ENCODE data around the gene SYDE1.

The SYDE1 gene

DNA sequence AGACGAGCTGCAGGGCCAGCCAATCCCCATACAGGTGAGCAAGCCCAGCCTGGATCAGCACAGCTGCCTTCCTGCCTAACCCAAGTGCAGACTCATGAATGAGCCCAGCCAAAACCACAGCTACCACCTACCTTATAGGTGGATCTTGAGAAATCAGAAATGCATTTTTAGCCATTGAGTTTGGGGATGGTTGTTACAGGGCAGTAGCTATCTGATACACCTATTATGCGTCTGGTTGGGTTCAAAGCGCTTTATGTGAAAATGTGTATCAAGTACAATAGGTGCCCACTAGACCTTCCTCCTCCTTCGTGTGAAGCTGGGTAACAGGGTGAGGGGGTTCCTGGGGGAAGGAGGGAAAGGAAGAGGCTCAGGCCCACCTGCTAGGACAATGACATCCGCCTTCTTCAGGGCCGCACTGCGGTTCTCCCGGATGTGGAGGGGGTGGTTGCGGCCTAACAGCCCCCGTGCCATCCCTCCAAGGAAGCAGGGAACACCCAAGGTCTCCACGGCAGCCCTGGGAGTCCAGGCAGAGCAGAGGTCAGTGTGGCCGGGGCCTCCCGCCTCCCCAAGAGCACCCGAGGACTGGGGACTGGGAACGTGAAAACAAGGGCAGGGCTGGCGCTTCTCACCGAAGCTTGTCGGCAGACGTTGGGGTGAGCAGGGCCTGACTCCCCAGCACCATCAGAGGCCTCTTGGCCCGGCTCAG is 11.7 kb downstream of the SYDE1 start:
- ChIA-PET CTCF (interaction anchor here (2.1 kb wide), 1 partner anchor 17 kb away, joined by 9 read pairs; no protein-coding TSS in a partner anchor), POLR2A (interaction anchor here (0.6 kb wide), 1 partner anchor 107 kb away, joined by 7 read pairs; no protein-coding TSS in a partner anchor)
- no peak for DNase-seq (ENCODE audit: extremely low spot score)
- no peak for TF ChIP-seq CTCF (IDR thresholded peaks at IDR 0.05; ENCODE audit: control extremely low read depth, extremely low read depth, low read depth, missing control alignments)

- no peak for TF ChIP-seq CTCF (IDR thresholded peaks at IDR 0.05; ENCODE audit: control extremely low read depth, extremely low read depth, low read depth, missing control alignments)
- ChIA-PET POLR2A (no interaction called here), CTCF (interaction anchor here (1.6 to 2.1 kb wide), 2 partner anchors 19 to 22 kb away, joined by 3 to 9 read pairs; no protein-coding TSS in a partner anchor)
- no peak for DNase-seq (ENCODE audit: extremely low spot score)
Measured at GRCh38 chr19:15120135-15121026, 13.2 kb downstream of the SYDE1 start.

DNA sequence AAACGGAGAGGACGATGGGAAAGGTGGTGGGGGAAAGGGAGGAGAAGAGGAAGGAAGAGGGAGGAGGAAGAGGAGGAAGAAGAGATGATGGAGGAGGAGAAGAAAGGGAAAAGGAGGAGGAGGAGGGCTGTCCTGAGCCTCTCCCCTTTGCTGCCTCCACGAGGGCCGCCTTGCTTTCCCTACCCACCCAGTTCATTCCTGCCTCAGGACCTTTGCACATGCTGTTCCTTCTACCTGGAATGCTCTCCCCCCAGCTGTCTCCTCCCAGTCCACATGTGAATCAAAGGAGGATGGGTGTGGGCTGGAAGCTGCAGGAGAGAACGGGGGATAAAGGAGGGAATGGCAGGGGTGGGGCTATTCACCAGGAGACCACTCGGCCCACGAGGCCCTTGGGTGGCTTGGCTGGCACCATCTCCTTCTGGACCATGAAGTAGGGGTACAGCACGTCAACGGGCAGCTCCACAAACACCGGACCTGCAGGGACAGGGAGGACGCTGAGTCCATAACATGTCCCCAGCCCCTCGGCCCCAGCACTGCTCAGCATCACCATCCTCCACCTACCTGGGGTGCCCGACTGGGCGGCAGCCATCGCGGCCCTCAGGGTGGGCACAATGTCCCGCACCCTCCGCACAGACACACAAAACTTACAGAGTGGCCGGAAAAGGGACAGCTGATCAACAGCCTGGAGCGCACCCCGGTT is 15.3 kb downstream of the SYDE1 start:
- no peak for TF ChIP-seq CTCF (IDR thresholded peaks at IDR 0.05; ENCODE audit: control extremely low read depth, extremely low read depth, low read depth, missing control alignments)
- ChIA-PET CTCF (interaction anchor here (1.5 to 2.0 kb wide), 2 partner anchors 22 to 27 kb away, joined by 4 to 8 read pairs; no protein-coding TSS in a partner anchor), POLR2A (no interaction called here)
- DNase-seq (ENCODE audit: extremely low spot score): no peak

DNA sequence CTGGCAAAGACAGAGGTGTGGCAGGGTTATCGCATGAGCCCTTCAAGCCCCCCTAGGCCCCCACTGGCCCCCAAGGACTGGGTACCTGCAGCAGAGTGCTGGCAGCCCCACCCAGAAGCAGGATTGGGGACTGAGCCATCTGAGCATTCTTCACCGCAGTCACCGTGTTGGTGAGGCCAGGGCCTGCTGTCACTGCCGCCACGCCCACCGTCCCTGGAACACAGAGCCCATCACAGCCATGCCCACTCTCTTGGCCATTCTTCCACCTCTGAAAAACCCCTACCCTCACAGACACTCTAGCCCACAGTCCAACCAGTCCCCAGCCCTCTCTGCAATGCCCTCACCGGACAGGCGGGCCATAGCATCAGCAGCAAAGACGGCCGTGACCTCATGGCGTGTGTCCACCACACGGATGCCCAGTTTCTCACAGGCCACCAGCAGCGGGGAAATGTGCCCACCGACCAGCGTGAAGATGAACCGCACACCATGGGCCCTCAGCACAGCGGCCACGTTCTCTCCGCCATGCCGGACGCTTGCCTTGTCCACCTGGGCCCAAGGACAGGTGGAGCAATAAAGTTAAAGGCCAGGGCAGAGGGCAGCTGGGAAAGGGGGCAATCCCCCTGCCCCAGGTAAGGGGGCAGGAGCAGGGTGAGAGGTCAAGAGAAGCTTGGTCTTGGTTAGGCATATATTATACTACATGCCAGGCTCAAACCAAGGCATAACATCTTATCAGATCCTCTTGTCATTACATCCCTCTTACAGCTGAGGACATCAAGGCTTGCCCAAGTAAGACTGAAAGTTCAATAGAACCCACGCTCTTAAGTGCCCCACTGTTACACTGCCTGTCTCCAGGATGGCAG is 16.1 kb downstream of the SYDE1 start:
- POLR2A ChIA-PET: no interaction called here
- CTCF ChIA-PET: interaction anchor here (1.4 to 3.5 kb wide), 6 partner anchors 13 to 31 kb away, joined by 4 to 13 read pairs (median 6); no protein-coding TSS in a partner anchor
- no peak for DNase-seq (ENCODE audit: extremely low spot score)
- no peak for TF ChIP-seq CTCF (IDR thresholded peaks at IDR 0.05; ENCODE audit: control extremely low read depth, extremely low read depth, low read depth, missing control alignments)

GRCh38 chr19:15123900-15124299 is 16.7 kb downstream of the SYDE1 start:
- CTCF ChIA-PET: interaction anchor here (1.1 to 3.5 kb wide), 6 partner anchors 13 to 432 kb away, joined by 3 to 13 read pairs (median 6); no protein-coding TSS in a partner anchor
- DNase-seq (ENCODE audit: extremely low spot score): no peak

More at GRCh38 chr19:15123900-15124299, 16.7 kb downstream of the SYDE1 start:
- POLR2A ChIA-PET: interaction anchor here (0.8 kb wide), 1 partner anchor 12 kb away, joined by 3 read pairs; no protein-coding TSS in a partner anchor
- TF ChIP-seq CTCF (IDR thresholded peaks at IDR 0.05; ENCODE audit: control extremely low read depth, extremely low read depth, low read depth, missing control alignments): no peak
